Endometrium (tissue), 2 donors: Measurements from ENCODE around the gene FAM131C.
"Not testable (repeated sequence)": the region's sequence is repeated elsewhere in the genome, so short reads cannot be mapped to it uniquely, and the experiment has no call there.

Source experiments
- FAIRE-seq: peaks from 2 replicates; lab custom pipeline; 2012; peaks lifted over from hg19 to GRCh38; lab: Jason Lieb, UNC
- donor health status: control.
- donor health status: control.

FAM131C gene

GRCh38 chr1:16058394-16059120 lies 14.9 kb downstream of the FAM131C start:
- FAIRE-seq = not testable (repeated sequence)

- not testable (repeated sequence) for FAIRE-seq
These were observed 16.0 kb downstream of the FAM131C start for GRCh38 chr1:16057314-16057915.

- not testable (repeated sequence) for FAIRE-seq
These were observed 16.9 kb downstream of the FAM131C start for GRCh38 chr1:16056521-16056912.

GRCh38 chr1:16055613-16056520 lies 17.6 kb downstream of the FAM131C start:
- FAIRE-seq = no peak

- FAIRE-seq = no peak
These were observed 18.6 kb downstream of the FAM131C start for GRCh38 chr1:16054598-16055540.

- no peak for FAIRE-seq
These were observed 19.5 kb downstream of the FAM131C start for GRCh38 chr1:16053781-16054502.

GRCh38 chr1:16051949-16052348 lies 21.5 kb downstream of the FAM131C start:
- not testable (repeated sequence) for FAIRE-seq

- no peak for FAIRE-seq
These were observed 22.4 kb downstream of the FAM131C start for GRCh38 chr1:16051039-16051438.

- FAIRE-seq = no peak
These were observed 23.1 kb downstream of the FAM131C start for GRCh38 chr1:16050328-16050727.

GRCh38 chr1:16048573-16049189 lies 24.8 kb downstream of the FAM131C start:
- FAIRE-seq = no peak

GRCh38 chr1:16047791-16048475 lies 25.5 kb downstream of the FAM131C start:
- FAIRE-seq = no peak

GRCh38 chr1:16046842-16047241 lies 26.6 kb downstream of the FAM131C start:
- no peak for FAIRE-seq

GRCh38 chr1:16043950-16044349 lies 29.5 kb downstream of the FAM131C start:
- no peak for FAIRE-seq

GRCh38 chr1:16043521-16043920 lies 29.9 kb downstream of the FAM131C start, which contains the start of gene CLCNKB:
TSS of gene CLCNKB (plus strand) at chr1:16043782. CDS start at chr1:16044493, 711 bp downstream.
- FAIRE-seq = no peak

- not testable (repeated sequence) for FAIRE-seq
These were observed 30.8 kb downstream of the FAM131C start for GRCh38 chr1:16042654-16043053.

- no peak for FAIRE-seq
These were observed 31.4 kb downstream of the FAM131C start for GRCh38 chr1:16042096-16042495.

- FAIRE-seq = no peak
These were observed 32.3 kb downstream of the FAM131C start for GRCh38 chr1:16041200-16041599.

GRCh38 chr1:16039871-16040270 lies 33.6 kb downstream of the FAM131C start:
- FAIRE-seq = not testable (repeated sequence)

- no peak for FAIRE-seq
These were observed 34.9 kb downstream of the FAM131C start for GRCh38 chr1:16038620-16038912.

- not testable (repeated sequence) for FAIRE-seq
These were observed 37.0 kb downstream of the FAM131C start for GRCh38 chr1:16036461-16036860.
